HG03520 (cell line): ENCODE data around the gene ANKS1B.
"Not testable (repeated sequence)": the region's sequence is repeated elsewhere in the genome, so short reads cannot be mapped to it uniquely, and the experiment has no call there.

ENCODE experiments used
- ATAC-seq: cut with Tn5 transposase; IDR thresholded peaks from one replicate; pipeline ENCODE4 v1.9.1; 2021; ENCODE audit warnings: mild to moderate bottlenecking, moderate library complexity; ENCODE audit not compliant: unreplicated experiment

ANKS1B gene

DNA sequence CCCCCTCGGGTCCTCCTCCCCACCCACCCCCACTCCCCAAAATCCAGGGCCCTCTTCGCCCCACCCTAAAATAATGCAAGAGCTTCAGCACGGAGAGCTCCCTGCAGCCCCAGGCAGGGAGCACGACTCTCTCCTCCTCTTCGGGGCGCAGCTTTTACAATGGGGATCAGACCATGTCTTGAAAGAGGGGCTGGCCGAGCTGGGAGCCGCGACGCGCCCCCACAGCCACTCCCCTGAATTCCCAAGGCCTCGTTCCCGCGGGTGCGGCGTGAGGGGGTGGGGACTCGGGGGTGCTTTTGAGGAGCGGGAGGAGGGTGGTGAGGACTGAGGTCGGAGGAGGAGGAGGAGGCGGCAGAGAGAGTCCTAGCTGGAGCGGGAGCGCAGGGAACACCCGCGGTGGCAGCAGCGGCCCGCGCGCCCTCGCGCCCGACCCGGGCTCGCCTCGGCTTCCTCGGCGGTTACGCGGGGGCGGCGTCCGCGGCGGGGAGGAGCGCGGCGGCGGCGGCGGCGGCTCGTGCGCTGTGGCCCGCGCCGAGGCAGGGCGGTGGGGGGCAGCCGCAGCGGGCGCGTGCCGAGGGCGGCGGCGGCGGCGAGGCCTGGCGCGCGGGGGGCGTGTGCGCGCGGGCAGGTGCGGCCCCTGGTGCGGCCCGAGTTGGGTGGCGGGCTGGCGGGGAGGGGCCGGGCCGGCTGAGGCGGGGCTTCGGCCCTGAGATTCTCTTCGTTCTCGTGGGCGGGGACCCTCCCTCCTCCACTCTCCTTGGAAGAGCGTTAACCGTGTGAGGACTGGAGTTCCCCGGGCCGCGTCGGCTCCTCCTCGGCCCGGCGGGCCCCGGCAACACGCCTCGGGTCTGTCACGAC, at the start of gene ANKS1B:
ANKS1B (minus strand) TSS at position 666 of the 858 bp plus-strand sequence. CDS start 699 bp downstream, outside the sequence.
- ATAC-seq = peak; percentile 47

DNA sequence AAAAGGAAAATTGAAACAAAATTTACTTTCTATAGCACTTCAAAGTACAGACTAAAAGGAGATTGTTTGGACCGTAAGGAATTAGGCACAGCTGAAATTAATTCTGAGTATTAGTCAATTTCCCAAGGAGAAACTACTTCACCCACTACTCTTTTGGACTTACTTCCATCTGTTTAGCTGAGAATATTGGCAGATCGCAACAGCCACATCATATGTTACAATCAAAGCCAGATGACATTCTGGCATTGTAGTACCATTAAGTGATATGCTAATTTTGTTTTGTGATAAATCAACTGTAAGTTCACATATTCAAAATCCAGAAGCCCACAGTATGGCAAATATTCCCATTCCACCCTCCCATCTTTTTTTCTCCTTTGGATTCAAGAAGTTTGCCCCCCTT, 47.1 kb upstream of the ANKS1B start:
- no peak for ATAC-seq

DNA sequence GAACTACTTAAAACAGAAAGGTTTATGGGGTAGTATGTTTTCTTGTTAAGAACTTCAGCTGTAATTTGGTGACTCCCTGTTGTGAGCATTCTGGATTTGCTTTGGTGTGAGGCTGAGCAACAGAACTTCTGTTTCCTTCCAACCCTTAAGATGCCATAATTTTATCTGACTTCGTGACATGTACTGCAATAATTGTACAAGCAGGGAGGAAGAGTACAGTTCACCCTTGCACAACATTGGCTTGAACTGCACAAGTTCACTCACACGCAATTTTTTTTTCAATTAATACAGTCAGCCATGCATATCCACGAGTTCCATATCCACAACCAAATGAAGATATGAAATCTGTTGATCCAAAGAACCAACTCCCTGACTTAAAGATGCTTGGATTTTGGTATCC, 42.9 kb upstream of the ANKS1B start:
- ATAC-seq = no peak

DNA sequence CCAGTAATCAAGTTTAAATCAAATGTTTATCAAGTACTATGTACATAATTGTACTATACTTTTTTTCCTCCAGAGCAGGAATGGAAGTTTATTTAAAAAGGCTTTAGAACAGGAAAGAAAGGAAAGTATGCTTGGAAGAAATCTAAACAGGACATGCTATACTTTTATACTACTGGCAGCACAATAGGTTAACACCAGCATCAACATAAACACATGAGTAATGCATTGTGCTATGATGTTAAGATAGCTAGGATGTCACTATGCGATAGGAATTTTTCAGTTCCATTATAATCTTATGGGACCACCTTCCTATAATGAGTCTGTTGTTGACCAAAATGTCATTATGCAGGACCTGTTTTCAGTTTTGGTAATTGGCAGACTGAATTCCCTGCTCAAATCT, 41.5 kb upstream of the ANKS1B start:
- no peak for ATAC-seq

DNA sequence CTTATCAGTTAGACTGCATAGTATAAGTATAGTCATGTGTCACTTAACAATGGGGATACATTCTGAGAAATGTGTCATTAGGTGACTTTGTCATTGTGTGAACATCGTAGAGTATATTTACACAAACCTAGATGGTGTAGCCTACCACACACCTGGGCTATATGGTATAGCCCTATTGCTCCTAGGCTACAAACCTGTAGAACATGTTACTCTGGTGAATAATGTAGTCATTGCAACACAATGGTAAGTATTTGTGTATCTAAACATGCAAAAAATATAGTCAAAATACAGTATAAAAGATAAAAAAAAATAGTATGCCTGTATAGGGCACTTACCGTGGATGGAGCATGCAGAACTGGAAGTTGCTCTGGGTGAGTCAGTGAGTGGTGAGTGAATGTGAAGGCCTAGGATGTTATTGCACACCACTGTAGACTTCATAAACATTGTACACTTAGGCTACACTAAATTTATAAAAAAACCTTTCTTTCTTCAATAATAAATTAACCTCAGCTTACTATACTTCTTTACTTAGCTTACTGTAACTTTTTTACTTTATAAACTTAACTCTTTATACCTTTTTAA, 40.3 kb upstream of the ANKS1B start:
- ATAC-seq = no peak

DNA sequence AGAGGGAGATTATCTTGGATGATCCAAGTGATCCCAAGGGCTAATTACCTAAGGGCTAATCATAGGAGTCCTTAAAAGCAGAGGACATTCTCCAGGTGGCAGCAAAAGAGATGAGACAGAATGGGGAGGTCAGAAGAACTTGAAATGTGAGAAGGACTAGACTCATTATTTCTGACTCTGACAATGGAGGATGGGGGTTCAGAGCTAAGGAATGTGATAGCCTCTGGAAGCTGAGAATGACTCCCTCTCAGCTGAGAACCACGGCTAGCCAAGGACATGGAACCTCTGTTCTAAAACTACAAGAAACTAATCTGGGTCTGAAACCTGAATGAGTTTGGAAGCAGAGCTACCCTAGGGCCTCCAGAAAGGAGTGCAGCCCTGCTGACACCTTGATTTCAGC, 35.6 kb upstream of the ANKS1B start:
- no peak for ATAC-seq

DNA sequence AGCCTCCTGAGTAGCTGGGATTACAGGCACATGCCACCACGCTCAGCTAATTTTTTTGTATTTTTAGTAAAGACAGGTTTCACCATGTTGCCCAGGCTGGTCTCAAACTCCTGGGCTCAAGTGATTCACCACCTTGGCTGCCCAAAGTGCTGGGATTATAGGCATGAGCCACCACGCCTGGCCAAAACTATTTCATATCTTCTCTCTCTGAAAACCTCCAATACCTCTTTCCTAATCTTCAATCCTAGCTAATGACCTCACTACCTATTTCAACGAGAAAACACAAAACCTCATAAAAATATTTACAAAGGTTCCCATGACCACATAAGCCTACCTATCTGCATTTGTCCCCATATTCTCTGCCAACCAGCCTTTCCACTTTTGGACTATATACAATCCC, 32.3 kb upstream of the ANKS1B start:
- ATAC-seq = no peak

DNA sequence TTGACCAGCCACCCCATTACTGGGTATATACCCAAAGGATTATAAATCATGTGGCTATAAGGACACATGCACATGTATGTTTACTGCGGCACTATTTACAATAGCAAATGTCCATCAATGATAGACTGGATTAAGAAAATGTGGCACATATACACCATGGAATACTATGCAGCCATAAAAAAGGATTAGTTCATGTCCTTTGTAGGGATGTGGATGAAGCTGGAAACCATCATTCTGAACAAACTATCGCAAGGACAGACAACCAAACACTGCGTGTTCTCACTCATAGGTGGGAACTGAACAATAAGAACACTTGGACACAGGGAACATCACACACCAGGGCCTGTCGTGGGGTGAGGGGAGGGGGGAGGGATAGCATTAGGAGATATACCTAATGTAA, 31.6 kb upstream of the ANKS1B start:
- not testable (repeated sequence) for ATAC-seq

DNA sequence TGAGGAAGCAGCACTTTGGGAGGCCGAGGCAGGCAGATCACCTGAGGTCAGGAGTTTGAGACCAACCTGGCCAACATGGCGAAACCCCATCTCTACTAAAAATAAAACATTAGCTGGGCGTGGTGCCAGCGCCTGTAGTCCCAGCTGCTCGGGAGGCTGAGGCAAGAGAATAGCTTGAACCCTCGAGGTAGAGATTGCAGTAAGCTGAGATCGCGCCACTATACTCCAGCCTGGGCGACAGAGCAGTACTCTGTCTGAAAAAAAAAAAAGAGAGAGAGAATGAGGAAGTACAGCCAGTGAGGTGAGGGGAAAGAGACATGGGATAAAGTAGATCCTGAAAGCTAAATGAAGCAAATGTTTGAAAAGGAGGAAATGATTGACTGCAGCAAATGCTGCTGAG, 21.1 kb upstream of the ANKS1B start:
- ATAC-seq = not testable (repeated sequence)

DNA sequence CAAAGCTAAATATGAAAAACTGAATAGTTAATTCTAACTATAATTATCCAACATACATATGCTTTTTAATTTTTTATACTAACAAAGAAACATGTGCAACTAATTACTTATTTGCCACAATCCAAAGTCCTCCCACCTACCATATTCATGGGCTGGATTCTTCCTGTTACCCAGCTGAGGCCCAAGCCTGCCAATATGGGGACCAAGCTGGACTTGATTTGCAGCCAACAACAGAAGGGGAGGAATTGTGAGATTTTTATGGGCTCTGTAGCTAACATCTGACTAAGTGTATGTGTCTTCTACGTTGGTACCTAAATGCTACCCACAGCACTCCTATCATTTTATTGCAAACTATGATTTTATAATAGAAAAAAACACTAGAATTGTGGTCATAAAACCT, 13.1 kb upstream of the ANKS1B start:
- no peak for ATAC-seq

DNA sequence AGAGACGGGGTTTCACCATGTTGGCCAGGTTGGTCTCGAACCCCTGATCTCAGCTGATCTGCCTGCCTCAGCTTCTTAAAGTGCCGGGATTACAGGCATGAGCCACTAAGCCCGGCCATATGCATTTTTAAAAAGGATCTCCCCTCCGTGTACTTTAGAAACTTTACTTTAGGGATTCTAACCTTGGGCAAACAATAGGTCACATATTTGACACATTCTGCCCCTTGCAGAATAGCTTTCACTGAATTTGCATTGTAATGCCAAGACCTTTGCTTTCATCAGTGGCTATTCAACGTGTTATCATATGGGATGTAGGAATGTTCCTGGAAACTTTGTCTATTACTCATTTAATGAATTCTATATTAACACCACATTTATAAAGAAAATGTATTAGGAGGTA, 11.4 kb upstream of the ANKS1B start:
- no peak for ATAC-seq

DNA sequence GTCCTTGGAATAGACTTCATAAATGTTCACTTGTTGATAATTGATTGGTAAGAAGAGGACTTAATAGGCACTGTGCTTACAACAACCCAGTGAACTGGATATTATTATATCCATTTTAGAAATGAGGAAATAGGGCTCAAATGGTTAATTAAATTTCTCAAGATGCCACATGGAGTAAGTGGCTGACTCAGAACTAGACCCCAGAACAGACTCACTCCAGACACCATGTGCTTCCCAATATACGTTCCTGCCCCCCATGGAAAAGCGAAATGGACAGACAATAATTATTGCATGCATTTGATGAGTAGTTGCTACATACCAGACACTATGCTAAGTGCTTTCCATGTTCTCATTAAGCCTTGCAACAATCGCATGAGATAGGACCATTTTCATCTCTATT, 895 bp upstream of the ANKS1B start:
- no peak for ATAC-seq

DNA sequence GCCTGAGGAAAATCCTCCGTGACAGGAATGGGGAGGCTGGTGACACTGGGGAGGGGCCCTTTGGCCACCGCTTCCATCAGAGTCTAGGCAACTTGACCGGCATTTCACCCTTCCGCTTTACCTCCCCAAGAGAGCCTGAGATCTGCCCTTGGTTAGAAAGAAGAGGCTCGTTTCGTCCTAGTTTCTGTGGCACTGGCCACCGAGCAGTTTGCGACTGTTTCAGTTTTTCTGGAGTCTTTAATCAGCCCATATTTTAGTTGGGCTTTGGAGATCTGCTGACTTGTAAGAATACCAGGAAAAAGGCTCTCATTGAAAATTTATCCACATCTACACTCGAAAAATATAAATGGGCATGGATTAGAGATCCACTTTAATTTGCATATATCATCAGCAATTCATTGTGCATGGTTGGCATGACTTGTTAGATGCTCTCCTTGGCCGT, 414 bp upstream of the ANKS1B start:
- no peak for ATAC-seq

DNA sequence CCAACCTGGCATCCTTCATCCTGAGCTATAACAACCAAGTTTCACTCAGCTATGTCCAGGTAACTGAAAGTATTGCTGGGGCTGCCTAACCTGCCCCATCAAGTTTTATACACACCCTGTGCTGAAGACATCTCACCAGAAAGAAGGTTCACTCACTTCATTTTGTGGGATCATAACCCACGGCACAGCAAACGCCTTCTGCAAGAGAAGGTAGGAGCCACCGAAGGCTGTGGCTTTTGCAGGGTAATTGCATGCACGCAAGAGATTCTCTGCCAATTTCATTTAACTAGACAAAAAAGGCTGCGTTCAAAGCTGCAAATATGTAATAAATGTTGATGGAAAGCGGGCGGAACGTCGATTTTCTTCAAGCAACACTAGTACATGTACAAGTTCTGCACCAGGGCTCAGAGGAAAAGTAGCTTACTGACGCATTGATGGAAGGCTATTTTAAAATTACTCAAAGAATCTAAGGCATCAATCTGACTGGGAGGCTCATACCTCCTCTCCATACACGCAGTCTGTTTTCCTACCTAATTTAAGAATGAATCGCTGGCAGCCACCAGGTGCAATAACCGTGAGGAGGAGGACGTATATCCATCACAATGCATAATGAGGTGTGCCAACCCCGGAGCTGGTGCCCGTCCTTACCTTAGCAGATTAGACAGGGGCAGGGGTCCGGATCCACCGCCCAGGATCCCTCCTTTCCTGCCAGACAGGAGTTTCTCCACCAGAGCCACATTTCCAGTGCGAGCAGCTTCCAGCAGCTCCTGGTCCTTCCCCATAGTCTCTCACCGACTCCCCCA, 1.1 kb downstream of the ANKS1B start:
- no peak for ATAC-seq

DNA sequence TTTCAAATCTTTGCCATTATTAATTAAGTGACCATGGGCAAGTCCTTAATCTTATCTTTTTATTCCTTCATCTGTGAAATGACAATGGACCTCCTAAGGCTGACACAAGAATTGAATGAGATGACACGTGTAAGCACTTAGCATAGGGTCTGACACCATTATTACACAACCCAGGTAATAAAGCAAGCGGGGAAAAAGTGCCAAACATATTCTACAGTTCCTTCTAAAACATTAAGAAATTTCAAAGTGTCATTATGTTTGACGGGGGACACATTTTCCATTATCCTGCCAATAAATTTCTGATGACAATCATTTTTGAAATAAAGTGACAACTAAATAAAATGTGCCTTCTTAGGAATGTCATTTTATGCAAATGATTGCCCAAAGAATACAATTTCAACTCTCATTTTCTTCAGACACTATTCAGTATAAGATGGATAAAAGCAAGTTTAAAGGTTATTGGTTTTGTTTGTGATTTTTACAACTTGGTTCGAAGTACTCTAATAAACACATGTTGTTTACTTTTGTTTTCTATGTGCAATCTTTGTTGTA, 3.0 kb downstream of the ANKS1B start:
- ATAC-seq = no peak

DNA sequence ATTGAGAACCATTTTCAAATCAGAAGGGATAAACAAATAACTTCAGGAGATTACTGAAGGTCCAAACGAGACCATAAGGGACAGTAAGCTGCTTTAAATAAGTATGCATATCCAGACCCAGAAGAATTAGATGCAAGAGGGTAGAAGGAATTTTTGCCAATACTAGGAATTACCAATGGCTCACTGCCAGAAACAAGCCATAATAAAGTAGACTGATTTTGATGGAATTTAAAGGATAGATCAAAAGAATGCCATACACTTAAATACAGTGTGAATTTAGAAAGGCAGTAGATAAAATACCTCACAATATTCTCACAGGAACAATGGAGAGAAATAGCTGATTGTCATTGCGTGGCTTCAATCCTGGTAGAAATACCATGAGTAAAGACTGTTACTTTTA, 5.3 kb downstream of the ANKS1B start:
- no peak for ATAC-seq

DNA sequence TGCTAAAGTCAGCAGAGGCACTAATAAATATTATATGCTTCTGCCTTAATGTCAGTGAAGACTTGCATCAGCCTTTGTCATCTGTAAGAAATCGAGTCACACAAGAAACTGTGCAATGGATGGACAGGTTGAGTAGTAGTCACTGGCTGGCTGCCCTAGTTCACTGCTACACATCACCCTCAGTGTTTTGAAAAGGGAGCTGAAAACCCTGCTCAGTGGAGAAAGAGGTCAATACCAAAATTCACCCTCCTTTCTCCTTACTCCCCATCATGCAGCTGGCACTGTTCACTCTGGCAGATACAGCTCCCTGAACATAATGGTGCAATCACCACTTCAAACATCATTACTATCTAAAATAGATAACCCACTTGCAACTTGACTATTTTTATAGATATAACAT, 6.6 kb downstream of the ANKS1B start:
- ATAC-seq = no peak

DNA sequence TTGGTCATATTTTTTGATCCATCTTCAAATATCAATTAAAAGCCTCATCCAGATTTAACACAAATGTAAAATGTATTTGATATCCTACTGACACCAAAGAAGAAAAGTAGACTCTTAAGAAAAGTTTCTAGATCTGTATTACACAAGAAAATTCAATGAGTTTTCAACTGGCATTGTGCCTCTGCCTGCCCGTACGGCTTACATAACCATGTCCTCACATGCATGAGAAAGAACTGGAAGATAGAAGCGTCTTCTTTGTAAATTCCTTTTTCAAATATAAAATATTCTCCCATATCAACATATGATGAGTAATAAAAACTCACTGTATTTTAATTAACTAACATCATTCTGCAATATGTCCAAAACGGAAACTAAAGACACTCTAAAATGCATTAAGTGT, 7.2 kb downstream of the ANKS1B start:
- ATAC-seq = no peak

DNA sequence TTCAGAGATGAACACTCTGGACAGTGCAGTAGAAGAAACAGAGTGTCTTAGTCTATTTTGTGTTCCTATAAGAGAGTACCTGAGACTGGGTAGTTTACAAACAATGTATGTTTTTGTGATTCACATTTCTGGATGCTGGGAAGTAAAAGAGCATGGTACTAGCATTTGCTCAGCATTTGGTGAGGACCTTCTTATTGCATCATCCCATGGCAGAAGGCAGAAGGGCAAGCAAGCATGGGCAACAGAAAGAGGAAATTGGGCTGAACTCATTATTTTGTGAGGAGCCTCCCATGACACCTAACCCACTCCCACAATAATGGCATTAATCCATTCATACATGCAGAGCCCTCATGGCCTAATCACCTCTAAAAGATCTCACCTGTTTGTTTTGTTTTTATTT, 8.0 kb downstream of the ANKS1B start:
- ATAC-seq = no peak

DNA sequence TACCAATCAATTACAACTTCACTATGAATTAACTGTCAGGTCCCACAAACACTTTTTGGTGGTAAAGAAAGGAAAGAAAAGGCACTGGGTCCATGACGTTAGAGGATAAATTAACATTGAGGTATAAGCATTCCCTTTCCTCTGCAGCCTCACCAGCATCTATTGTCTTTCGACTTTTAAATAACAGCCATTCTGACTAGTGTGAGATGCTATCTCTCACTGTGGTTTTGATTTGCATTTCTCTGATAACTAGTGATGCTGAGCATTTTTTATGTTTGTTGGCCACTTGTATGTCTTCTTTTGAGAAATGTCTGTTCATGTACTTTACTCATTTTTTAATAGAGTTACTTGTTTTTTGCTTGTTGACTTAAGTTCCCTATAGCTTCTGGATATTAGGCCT, 9.4 kb downstream of the ANKS1B start:
- ATAC-seq = no peak

DNA sequence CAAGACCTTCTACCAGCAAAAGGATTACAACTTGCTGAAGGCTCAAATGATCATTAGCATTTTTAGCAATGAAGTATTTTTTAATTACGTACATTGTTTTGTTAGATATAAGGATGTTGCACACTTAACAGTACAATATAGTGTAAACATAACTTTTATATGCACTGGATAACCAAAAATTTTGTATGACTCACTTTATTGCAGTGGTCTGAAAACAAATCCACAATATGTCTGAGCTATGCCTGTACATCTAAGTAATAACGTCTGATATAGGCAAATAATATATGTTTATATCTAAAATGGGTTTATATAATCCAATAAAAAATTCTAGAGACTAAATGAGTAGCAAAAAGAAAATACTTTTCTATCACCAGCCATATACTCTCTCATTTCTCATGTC, 10.6 kb downstream of the ANKS1B start:
- no peak for ATAC-seq
